GM18519 (cell line): ENCODE measurements around the gene MYADML2.

Experiments
- ATAC-seq: cut with Tn5 transposase; IDR thresholded peaks from one replicate; pipeline ENCODE4 v1.9.1; 2021; ENCODE audit warnings: mild to moderate bottlenecking, moderate library complexity; ENCODE audit not compliant: unreplicated experiment, low FRiP score

The MYADML2 gene

GRCh38 chr17:81940538-81941483 is 6.2 kb downstream of the MYADML2 start:
- ATAC-seq: no peak

- ATAC-seq: no peak
These were observed 7.1 kb downstream of the MYADML2 start for GRCh38 chr17:81939881-81940385.

- ATAC-seq: no peak
These were observed 7.8 kb downstream of the MYADML2 start for GRCh38 chr17:81939218-81939617.

- no peak for ATAC-seq
These were observed 11.3 kb downstream of the MYADML2 start for GRCh38 chr17:81935709-81936084.

GRCh38 chr17:81934850-81935708 is 12.0 kb downstream of the MYADML2 start:
- no peak for ATAC-seq

- no peak for ATAC-seq
These were observed 12.8 kb downstream of the MYADML2 start for GRCh38 chr17:81934098-81934757.

- no peak for ATAC-seq
These were observed 13.8 kb downstream of the MYADML2 start for GRCh38 chr17:81933178-81933699.

- ATAC-seq: no peak
These were observed 14.6 kb downstream of the MYADML2 start for GRCh38 chr17:81932333-81932983.

GRCh38 chr17:81931557-81932332 is 15.3 kb downstream of the MYADML2 start:
- ATAC-seq: no peak

GRCh38 chr17:81931189-81931556 is 15.9 kb downstream of the MYADML2 start:
- ATAC-seq: no peak

GRCh38 chr17:81930142-81931125 is 16.6 kb downstream of the MYADML2 start:
- ATAC-seq: no peak

- no peak for ATAC-seq
These were observed 17.5 kb downstream of the MYADML2 start for GRCh38 chr17:81929253-81930141.

- ATAC-seq: no peak
These were observed 18.3 kb downstream of the MYADML2 start for GRCh38 chr17:81928544-81929252.

GRCh38 chr17:81927653-81928543 is 19.1 kb downstream of the MYADML2 start, which contains the start of gene MAFG:
TSS of gene MAFG (minus strand) at chr17:81927735. CDS start at chr17:81923185, 4,550 bp downstream.
- peak; percentile 47 for ATAC-seq

GRCh38 chr17:81927152-81927652 is 19.8 kb downstream of the MYADML2 start:
- ATAC-seq: no peak
